Measurements from ENCODE around the gene STX1A.

DNA sequence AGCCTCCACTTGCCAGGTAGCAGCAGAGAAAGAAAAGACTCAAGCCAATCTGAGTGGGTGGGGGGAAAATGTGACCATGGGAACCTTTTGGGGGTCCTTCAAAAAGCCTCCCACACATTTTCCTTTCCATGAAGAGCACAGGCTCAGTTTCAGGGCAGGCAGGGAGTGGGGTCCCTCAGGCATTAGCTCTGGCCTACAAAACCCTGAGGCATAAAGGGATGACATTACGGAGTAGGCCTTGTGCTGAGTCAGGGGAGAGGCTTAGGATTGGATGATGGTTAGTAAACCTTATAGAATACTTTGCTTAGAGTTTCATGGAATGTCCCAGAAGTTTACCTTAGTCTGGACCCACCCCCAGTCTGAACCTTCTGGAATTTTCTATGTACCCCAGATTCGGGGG lies 39.8 kb downstream of the STX1A start:
- no peak for TF ChIP-seq GLI4 (tag by site-specific recombination; IDR thresholded peaks at IDR 0.05)
- TF ChIP-seq, protein P1, sequence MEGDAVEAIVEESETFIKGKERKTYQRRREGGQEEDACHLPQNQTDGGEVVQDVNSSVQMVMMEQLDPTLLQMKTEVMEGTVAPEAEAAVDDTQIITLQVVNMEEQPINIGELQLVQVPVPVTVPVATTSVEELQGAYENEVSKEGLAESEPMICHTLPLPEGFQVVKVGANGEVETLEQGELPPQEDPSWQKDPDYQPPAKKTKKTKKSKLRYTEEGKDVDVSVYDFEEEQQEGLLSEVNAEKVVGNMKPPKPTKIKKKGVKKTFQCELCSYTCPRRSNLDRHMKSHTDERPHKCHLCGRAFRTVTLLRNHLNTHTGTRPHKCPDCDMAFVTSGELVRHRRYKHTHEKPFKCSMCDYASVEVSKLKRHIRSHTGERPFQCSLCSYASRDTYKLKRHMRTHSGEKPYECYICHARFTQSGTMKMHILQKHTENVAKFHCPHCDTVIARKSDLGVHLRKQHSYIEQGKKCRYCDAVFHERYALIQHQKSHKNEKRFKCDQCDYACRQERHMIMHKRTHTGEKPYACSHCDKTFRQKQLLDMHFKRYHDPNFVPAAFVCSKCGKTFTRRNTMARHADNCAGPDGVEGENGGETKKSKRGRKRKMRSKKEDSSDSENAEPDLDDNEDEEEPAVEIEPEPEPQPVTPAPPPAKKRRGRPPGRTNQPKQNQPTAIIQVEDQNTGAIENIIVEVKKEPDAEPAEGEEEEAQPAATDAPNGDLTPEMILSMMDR (tag by site-specific recombination; IDR thresholded peaks at IDR 0.05) = no peak
- no peak for TF ChIP-seq ZNF530 (tag by site-specific recombination; IDR thresholded peaks at IDR 0.05; ENCODE audit: low read depth)
- TF ChIP-seq YY1 (tag by site-specific recombination; IDR thresholded peaks at IDR 0.05) = no peak
- no peak for TF ChIP-seq ZNF449 (tag by site-specific recombination; IDR thresholded peaks at IDR 0.05)

Measured in HEK293 (cell line).